NB4 (cell line): ENCODE results near the gene SMIM44.

ENCODE experiments used
- MYC ChIP-seq: IDR thresholded peaks from 2 replicates; pipeline ENCODE4 v1.6.1; 2011; ENCODE audit warnings: low read depth, low read length
- POLR2A ChIP-seq: IDR thresholded peaks from 2 replicates; pipeline ENCODE4 v1.6.1; 2011; ENCODE audit warnings: mild to moderate bottlenecking; ENCODE audit not compliant: insufficient read length; ENCODE audit errors: extremely low read depth
- TF ChIP-seq, protein P1 (sequence below): IDR thresholded peaks from one replicate; pipeline ENCODE4 v1.5.1; 2012; ENCODE audit warnings: low read depth, low read length
- TF ChIP-seq, protein P2 (sequence below): IDR thresholded peaks from 2 replicates; pipeline ENCODE4 v1.6.1; 2011; ENCODE audit warnings: low read depth, low read length

DNA sequence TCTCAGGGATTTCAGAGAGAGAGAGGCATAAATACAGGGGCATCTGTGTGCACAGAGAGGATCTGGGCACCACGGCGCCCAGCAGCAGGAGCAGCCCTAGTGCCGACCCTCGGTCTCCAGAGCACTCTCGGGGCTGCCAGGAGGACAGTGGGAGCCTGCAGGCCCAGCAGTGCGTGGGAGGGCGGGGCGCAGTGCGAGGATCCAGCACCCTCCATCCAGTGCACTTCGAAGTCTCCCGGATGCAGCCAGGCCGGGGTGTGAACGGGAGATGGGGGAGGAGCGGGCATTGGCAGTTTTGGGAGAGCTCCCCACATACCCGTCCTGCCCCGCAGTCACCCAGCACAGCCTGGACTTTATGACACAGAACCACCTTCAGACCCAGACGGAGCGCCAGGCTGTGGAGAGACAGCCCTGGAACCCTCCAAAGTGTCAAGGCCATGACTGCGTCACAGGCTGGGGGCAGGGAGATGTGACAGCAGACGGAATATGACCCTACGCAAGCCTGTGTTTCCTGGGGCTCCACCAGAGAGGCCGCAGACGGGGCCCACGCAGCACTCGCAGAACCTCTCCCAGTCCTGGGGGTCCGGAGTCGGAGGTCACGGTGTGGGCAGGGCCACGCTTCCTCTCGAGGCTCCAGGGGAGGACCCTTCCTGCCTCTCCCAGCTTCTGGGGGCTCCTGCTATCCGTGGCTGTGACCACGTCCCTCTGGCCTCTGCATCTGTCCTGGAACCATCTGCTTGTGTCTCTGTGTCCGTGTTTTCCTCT is 41.0 kb upstream of the SMIM44 start:
- TF ChIP-seq POLR2A (no peak), MYC (no peak)
- TF ChIP-seq, protein P1, sequence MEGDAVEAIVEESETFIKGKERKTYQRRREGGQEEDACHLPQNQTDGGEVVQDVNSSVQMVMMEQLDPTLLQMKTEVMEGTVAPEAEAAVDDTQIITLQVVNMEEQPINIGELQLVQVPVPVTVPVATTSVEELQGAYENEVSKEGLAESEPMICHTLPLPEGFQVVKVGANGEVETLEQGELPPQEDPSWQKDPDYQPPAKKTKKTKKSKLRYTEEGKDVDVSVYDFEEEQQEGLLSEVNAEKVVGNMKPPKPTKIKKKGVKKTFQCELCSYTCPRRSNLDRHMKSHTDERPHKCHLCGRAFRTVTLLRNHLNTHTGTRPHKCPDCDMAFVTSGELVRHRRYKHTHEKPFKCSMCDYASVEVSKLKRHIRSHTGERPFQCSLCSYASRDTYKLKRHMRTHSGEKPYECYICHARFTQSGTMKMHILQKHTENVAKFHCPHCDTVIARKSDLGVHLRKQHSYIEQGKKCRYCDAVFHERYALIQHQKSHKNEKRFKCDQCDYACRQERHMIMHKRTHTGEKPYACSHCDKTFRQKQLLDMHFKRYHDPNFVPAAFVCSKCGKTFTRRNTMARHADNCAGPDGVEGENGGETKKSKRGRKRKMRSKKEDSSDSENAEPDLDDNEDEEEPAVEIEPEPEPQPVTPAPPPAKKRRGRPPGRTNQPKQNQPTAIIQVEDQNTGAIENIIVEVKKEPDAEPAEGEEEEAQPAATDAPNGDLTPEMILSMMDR = no peak
- TF ChIP-seq, protein P2, sequence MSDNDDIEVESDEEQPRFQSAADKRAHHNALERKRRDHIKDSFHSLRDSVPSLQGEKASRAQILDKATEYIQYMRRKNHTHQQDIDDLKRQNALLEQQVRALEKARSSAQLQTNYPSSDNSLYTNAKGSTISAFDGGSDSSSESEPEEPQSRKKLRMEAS = no peak
